HG03575 (cell line): ENCODE measurements around the gene SLC35F3.
"Not testable (repeated sequence)": the region's sequence is repeated elsewhere in the genome, so short reads cannot be mapped to it uniquely, and the experiment has no call there.

Experiments used
- ATAC-seq: cut with Tn5 transposase; IDR thresholded peaks from one replicate; pipeline ENCODE4 v1.9.1; 2021; ENCODE audit not compliant: unreplicated experiment, insufficient number of reproducible peaks, low FRiP score; ENCODE audit errors: extremely low read depth

SLC35F3 gene

DNA sequence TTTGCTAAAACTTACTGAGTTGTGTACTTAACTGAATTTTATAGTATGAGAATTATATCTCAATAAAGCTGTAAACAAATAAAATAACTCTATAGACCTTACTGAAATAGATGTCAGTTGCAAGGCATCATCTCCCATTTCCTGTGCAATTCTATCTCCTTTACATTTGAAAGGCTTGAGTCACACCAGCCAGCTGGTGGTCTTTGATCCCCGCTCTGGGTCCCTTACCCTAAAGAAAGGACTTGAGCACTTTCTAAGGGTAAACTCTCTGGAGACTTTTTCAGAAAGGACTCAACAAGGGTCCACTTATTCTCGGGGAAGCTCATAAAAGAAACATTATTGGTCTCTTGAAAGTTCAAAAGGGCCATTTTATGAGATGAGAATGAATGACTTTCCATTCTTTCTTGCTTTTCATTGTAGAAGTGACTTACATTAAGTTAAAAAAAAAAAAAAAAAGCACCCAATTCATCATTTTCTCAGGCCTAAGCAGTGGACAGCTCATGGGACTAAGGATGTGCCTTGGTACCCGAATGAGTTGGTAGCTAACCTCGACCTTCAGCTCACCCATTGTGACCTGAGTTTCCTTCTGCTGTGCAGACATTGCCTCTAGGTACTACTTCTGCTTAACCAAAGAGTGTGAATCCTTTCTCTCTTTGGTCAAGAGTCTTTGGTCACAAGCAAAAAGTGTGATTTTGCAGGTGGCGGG lies 321.8 kb downstream of the SLC35F3 start:
- no peak for ATAC-seq

DNA sequence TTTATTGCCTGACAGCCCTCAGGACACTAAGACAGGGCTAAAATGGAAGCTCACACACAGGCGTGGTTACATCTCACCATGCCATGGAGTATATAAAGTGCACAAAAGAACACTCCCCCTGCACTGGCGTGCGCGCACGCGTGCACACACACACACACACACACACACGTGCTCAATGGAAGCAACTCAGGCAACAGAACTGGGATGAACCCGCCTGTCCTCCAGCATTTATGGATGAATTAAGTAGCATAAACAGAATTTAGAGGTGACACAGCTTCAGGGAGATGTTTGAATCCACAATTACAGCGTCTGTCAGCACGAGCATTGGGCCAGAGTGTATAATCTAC lies 322.3 kb downstream of the SLC35F3 start:
- ATAC-seq, result no peak

DNA sequence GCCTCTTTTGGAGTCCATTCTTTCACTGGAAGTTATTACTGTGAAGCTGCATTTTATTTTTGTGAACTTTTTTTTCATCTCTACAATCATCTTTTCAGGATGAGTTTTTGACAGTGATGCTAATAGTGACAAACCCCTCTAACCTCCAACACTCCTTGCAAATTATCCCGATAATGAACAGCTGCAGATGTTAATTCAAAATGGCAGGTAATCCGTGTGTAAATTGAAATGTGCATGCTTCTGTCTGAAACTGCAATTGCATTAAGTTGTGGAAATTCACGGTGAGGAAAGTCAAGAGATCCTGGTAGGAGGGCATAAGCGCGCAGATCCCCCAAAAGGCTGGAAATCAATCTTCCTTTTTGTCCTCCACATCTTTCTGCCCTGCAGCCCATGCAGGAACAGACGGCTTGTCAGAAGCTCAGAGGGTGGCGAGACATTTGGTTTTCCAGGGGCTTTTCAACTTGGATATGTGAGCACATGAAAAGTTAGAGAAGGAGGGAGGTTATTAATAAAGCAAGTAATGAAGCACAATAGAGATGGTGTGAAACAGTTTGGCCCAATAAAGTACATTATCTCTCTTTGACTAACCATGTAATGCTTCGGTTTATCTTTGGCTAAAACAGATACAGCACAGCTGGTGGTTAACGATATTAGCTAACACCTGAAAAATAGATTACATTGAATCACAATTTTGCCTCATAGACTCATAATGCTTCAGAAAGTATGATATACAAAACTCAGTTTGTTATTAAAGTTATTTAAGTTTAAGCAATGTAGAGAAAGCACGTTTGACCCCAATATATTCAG lies 325.3 kb downstream of the SLC35F3 start:
- no peak for ATAC-seq

DNA sequence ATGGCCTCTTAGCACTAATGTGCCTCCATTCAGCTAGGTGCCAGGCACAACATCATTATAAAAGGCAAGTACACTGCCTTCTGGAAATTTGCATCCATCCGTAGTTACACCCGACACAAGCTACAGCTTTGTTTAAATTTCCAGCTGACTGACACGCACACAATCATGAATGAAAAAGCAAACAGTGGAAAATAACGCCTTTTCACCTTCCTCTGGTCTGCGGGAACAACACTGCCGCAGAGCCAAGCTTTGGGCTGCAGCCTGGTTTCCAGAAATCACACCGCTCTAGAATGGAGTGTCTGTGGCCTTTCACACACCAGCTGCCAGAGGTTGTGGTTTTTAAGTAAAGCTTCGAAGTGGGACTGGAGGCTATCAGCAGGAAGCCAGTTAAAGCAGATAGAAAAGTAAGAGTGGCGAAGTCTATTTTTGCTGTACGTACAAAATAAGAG lies 326.0 kb downstream of the SLC35F3 start:
- no peak for ATAC-seq

DNA sequence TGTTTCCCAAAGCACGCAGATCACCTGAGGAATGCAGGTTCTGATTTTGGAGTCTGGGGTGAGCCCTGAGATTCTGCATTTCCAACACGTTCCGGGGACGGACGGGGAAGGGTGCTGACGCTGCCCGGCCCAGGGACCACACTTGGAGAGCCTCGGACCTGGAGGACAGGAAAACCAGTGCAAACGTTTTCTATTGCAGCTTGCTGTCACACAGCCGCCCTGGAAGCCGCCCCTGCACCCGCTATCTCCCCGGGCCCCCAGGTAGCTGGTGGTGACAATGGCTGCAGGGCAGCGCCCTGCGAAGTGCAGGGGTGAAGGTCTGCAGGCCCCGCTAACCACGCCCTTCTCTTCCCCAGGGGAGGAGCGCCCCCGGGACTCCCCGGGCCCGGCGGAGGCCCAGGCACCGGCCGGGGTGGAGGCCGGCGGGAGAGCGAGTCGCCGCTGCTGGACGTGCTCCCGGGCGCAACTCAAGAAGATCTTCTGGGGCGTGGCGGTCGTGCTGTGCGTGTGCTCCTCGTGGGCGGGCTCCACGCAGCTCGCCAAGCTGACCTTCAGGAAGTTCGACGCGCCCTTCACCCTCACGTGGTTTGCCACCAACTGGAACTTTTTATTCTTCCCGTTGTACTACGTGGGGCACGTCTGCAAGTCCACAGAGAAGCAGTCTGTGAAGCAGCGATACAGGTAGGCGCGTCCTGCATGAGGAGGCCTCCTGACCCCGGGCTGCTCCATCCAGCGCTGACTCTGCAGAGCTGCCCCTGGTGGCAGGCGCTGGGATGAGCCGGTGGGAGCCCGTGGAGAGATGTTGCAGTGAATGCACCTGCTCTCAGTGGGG lies 326.8 kb downstream of the SLC35F3 start:
- no peak for ATAC-seq

DNA sequence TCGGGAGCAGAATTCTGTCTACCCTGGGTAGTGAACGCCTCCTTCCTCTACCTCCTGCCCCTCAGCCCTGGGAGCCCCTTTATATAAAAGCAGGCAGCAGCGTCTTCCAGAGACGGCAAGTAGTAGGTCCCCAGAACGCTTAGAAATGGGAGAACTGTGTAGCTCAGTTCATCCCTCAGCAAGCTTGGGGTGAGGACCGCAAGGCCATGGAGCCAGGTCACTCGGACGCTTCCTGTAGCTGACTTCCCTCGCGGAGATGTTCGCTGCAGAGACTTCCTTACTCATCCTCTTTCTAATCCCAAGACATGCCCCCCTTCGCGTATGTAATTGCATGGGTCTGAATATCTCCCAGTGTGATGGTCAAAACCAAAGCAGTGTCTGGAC lies 327.4 kb downstream of the SLC35F3 start:
- no peak for ATAC-seq

DNA sequence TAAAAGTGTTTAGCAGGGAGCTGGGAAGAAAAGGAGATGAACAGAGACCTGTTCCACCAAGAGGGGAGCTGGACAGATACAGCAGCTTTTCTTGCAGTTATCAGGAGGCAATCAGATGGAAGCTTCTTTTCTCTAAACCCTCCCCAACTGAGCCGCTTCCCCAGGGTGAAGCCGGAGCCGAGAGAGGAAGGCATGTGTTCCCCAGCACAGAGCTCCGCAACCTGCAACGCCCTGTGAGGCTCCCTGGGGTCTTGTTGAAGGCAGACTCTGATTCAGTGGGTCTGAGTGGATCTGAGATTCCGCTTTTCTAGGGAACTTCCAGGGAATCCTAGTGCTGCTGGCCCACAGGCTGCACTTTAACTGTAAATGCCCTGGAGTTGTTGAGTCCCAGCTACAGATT lies 329.7 kb downstream of the SLC35F3 start:
- ATAC-seq, result no peak

DNA sequence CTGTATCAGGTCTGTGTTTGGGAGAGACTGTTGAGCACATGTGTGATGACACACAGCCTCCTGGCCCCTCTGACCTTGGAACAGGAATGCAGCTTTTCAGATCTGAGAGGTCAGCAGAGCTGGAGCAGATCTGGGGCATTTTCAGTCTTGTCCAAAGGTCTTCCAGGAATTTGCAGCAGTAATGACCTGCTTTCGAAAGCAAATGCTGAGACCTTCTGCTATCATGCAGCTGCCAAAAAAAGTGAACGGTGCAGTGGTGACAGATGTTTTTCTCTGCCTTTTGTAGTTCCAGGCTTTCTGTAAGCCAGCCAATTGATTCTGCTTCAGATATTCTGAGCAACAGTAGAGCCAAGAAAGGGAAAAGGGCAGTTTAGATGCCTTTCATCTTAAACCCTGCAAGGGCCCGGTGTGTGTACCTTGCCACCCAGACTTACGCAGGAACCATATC lies 331.0 kb downstream of the SLC35F3 start:
- no peak for ATAC-seq

DNA sequence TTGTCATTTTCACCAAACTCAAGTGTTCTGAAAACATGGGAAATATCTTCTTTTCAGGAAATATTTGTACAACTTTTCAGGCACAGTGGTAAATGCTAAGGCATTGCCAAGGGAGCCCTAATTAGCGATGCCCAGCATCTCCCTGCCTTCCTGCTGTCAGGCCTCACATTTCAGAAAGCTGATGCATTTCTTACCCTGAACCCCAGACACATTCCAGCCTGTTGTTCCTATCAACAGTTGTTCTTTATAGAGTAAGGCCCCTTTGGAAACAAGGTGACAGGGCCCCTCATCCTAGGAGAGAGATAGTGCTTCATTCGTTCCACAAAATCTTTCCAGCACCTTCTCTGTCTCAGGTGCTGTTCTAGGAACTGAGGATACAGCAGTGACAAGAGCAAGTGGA lies 332.9 kb downstream of the SLC35F3 start:
- ATAC-seq, result no peak

DNA sequence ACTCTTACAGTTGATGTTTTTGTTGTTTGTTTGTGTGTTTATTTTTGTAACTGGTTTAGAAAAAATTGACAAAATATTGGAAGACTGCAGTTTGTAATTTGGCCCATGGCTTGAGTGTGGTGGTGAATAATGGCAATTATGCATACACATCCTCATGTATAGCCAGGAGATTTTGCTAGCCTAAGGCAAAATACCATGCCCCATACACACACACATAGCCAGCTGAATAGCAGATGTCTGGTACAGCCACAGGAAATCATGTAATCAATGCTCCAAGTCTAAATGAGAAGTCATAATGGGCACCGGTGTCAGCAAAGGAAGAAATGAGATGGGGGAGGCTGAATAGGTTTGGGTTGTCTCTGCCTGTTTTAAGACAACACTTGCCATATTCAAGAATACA lies 333.6 kb downstream of the SLC35F3 start:
- ATAC-seq, result no peak

DNA sequence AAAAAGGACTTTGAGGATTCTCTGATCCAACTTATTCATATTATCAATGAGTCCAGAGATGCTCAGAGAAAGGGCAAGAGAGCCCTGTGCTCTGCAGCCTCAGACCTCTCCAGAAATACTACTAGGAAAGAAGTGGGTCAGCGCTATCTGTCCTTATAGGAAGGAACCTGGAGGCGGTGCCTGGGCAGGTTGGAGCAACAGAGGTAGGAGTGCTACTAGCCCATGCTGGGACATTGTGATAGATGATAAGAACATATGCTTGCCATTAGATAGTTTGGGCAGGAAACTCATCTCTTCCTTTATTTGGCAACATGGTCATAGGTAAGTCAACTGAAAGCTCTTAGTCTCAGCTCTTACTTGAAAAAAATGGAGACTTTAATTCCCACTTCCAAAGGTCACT lies 335.0 kb downstream of the SLC35F3 start:
- ATAC-seq, result no peak

DNA sequence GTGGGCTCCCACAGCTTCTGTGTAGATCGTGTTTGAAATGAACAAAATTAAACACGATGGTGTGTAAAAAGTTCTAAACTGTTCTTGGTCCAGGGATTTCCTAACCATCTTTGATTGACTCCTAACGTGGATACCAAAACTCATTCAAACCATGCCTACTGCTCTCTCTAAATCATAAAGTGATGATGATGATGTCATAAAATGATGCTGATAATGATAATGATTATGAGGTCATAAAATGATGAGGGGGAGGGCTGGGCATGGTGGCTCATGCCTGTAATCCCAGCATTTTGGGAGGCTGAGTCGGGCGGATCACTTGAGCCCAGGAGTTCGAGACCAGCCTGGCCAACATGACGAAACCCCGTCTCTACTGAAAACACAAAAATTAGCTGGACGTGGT lies 335.5 kb downstream of the SLC35F3 start:
- no peak for ATAC-seq

DNA sequence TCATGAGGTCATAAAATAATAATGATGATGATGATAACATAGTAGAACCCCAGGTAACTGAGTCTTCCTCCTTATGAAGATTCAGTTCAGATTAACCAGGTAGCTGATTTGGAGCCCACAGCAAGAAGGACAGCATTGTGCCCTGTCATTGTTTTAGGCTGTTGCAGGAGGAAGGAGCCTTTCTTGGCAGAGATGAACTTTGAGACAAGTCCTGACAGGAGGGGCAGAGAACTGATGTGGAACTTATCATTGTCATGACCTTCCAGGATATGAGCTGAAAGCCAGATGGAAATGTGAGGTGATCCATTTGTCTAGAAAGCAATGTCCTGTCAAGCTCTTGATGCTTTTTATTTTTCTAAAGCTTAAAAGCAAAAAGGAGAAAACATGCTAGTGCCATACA lies 336.2 kb downstream of the SLC35F3 start:
- no peak for ATAC-seq

DNA sequence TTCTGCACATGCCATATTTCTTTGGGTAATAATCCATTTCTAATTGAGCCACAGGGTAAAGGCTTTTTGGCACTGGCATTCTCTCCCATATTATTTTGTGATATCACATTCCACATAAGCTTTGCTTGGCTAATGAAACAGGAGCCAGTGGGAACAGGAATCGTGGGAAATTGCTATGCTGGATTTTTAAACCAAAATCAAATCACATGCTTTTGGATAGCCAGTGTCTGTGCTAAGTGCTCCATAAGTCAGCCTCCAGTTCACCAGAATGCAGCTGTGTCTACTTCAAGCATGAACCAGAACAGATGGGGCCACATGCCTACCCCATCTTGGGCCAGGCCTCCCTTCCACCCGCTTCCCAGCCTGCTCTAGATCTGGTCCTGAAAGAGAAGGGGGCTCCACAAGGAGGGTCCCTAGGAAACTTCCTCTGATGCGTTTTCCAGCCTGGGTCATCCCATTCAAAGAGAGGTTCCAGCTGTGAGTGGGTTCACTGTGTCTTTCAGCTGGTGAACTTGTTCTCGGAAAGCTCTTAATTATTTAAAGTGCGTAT lies 337.5 kb downstream of the SLC35F3 start:
- ATAC-seq, result no peak

DNA sequence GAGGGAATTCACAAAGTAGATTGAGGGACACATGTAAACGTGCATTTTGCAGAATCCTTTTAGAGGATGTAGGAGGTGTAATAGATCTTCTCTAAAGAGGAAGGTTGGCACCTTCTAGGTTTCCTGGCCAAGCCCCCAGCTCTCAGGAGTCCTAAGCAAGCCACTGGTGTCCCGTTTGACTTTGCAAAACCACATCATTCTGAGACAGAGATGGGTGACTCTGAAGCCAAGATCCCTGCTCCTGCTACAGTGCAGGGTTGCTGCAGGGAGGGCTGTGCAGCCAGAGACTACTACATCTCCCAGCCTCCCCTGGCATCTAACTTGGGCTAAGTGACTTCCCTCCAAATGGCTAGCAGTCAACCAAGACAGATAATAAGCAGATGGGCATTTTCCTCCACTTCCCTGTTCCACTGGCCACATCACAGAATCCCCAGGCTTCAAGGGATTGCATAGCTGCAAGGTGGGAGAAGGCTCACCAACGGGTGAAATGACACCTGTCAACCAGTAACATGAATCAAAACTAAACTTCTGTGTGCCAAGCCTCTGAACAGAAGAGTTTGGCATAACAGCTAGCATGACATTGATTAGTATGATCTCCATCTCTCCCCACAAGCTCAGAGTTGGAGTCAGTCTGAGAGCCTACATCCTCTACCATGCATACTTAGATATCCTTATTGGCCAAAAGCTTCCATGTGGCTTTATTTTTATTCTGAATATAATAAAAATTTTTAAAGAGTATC lies 339.2 kb downstream of the SLC35F3 start:
- no peak for ATAC-seq

DNA sequence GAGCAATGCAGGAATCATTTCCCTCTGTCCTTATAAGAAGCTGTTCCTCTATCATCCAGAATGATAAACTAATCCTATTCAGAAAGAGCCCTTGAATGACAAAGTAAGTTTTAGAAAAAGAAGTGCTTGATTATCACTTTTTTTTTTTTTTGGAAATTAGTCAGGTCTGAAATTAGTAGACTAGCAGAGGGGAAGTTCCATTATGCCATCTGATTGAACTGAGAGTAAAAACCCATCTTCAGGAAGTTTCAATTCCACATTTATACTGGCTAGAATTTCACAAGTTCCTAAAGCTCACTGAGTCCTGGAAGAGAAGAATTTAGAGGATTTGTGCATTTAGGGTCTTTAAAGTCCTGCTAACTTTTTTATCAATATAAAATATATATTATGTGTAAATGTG lies 340.0 kb downstream of the SLC35F3 start:
- no peak for ATAC-seq

DNA sequence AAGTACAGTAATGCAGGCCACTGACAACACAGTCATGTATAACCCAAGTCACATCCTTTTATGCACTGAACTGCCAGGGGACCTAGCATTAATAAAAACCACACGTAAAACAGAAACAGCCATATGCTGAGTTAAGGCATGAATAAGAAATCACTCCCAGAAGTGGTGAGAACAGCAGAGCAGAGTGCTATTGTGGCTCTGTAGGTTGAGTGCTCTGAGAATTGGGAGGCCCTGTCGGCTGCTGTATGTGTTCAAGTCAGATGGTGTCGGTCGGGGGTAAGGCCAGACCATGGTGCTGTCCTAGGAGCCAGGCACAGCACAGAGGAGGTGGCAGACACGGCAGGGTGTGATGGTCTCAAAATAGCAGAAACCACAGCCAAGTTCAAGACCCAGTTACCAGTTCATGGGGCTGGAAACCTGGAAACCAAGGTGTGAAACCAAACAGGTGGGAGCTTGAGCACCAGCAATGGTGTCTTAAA lies 342.2 kb downstream of the SLC35F3 start:
- ATAC-seq, result peak; percentile 78

DNA sequence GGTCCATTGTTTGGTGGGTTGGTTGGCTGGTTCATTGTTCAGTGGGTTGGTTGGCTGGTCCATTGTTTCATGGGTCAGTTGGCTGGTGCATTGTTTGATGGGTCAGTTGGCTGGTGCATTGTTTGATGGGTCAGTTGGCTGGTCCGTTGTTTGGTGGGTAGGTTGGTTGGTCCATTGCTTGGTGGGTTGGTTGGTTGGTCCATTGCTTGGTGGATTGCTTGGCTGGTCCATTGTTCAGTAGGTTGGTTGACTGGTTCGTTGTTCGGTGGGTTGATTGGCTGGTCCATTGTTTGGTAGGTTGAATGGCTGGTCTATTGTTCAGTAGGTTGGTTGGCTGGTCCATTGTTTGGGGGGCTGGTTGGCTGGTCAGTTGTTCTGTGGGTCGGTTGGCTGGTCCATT lies 343.3 kb downstream of the SLC35F3 start:
- not testable (repeated sequence) for ATAC-seq

DNA sequence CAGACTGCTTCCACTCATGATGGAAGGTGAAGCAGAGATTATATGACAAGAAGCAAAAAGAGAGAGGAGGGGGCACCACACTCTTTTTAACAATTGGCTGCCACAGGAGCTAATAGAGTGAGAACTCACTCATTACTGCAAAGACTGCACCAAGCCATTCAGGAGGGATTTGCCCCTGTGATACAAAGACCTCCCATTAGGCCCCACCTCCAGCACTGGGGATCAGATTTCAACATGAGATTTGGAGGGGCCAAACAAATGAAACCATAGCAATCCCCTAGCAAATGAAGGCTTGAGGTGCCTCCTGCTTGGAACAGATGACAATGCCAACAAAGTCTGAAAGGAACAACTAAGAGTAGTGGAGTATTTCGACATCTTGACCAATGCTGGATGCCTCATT lies 346.3 kb downstream of the SLC35F3 start:
- no peak for ATAC-seq
